HepG2 (cell line): ENCODE measurements around the gene FER1L5. TPM values are rescaled to one million over a fixed set of nuclear protein-coding genes. Genes with fewer than 3 reads are reported as not detected.

Experiments used
- BORCS8-MEF2B ChIP-seq: sonication (generic); formaldehyde crosslinking; IDR thresholded peaks from 2 replicates; pipeline ENCODE4 v1.8.0; 2022; ENCODE audit warnings: mild to moderate bottlenecking, missing genetic modification reagents
- HDAC6 ChIP-seq: fragments of 200-600 bp; sonication (generic); IDR thresholded peaks from 2 replicates; pipeline ENCODE4 v1.7.0; 2017; ENCODE audit warnings: mild to moderate bottlenecking, antibody characterized with exemption, low read length, low read depth
- HOXA5 ChIP-seq: sonication (generic); formaldehyde crosslinking; IDR thresholded peaks from 2 replicates; pipeline ENCODE4 v1.4.0; 2020; ENCODE audit warnings: missing genetic modification reagents
- HOXA7 ChIP-seq: sonication (generic); formaldehyde crosslinking; IDR thresholded peaks from 2 replicates; pipeline ENCODE4 v1.8.1; 2022; ENCODE audit warnings: mild to moderate bottlenecking, missing genetic modification reagents, moderate library complexity
- IRF2 ChIP-seq: IDR thresholded peaks from 2 replicates; pipeline ENCODE4 v1.6.1; 2018; ENCODE audit warnings: missing genetic modification reagents, missing compliant biosample characterization
- PRPF4 ChIP-seq: fragments of 200-400 bp; formaldehyde crosslinking; IDR thresholded peaks from 2 replicates; pipeline ENCODE4 v1.6.1; 2016; ENCODE audit warnings: low read length, low read depth; ENCODE audit not compliant: poor library complexity, severe bottlenecking
- RFX3 ChIP-seq: IDR thresholded peaks from 2 replicates; pipeline ENCODE4 v1.6.1; 2016; ENCODE audit warnings: missing biosample characterization, missing genetic modification reagents
- SIN3A ChIP-seq: IDR thresholded peaks from 2 replicates; pipeline ENCODE4 v1.6.1; 2011; ENCODE audit warnings: low read depth, mild to moderate bottlenecking, control low read depth, low read length, borderline replicate concordance
- SMARCE1 ChIP-seq: fragments of 450-650 bp; IDR thresholded peaks from 2 replicates; pipeline ENCODE4 v1.6.1; 2017; ENCODE audit warnings: borderline replicate concordance
- TAF15 ChIP-seq: fragments of 200-400 bp; formaldehyde crosslinking; IDR thresholded peaks from one replicate; pipeline ENCODE4 v1.6.1; 2018; ENCODE audit warnings: mild to moderate bottlenecking, low read depth, low read length; ENCODE audit not compliant: poor library complexity, severe bottlenecking
- ZFAT ChIP-seq: sonication (generic); formaldehyde crosslinking; conservative IDR thresholded peaks from 2 replicates; pipeline ENCODE4 v1.8.1; 2023; ENCODE audit warnings: missing genetic modification reagents, inconsistent platforms
- ZFP82 ChIP-seq: sonication (generic); formaldehyde crosslinking; IDR thresholded peaks from 2 replicates; pipeline ENCODE4 v1.5.1; 2020; ENCODE audit warnings: mild to moderate bottlenecking, missing genetic modification reagents, borderline replicate concordance
- ZFX ChIP-seq: sonication (generic); formaldehyde crosslinking; IDR thresholded peaks from 2 replicates; pipeline ENCODE4 v1.4.0; 2020; ENCODE audit warnings: mild to moderate bottlenecking, low read depth, missing genetic modification reagents, moderate library complexity
- ZKSCAN5 ChIP-seq: sonication (generic); formaldehyde crosslinking; IDR thresholded peaks from 2 replicates; pipeline ENCODE4 v1.5.1; 2020; ENCODE audit warnings: mild to moderate bottlenecking, missing genetic modification reagents
- ZNF274 ChIP-seq: sonication (generic); formaldehyde crosslinking; IDR thresholded peaks from 2 replicates; pipeline ENCODE4 v1.5.1; 2020; ENCODE audit warnings: mild to moderate bottlenecking, missing genetic modification reagents
- ZNF703 ChIP-seq: sonication (generic); formaldehyde crosslinking; IDR thresholded peaks from 2 replicates; pipeline ENCODE4 v1.5.1; 2020; ENCODE audit warnings: missing genetic modification reagents, mild to moderate bottlenecking, moderate library complexity, borderline replicate concordance
- polyA plus RNA-seq, 8 experiments: library from polyadenylated mRNA; depleted of rRNA in 3 of 8; stranded (reverse) in 7 of 8; unstranded in 1 of 8; fragments of >200 nt; fragmentation: Illumina TruSeq in 4 of 8; extraction: Trizol in 4 of 8; gene quantifications; 2 replicates each; pipeline versions ENCODE4 v1.2.1 to v1.2.3, GENCODE V29; 2011 to 2016; ENCODE audit warnings: low read depth in 4 of 8, missing spikeins in 1 of 8, mixed read lengths in 1 of 8; ENCODE audit not compliant: insufficient read depth in 1 of 8
- total RNA-seq, 5 experiments: library from RNA; depleted of rRNA; stranded (reverse); fragments of >200 nt; fragmentation: Illumina TruSeq; extraction: Trizol; gene quantifications; 2 replicates each; pipeline ENCODE4 v1.2.3, GENCODE V29; 2016; ENCODE audit warnings: low read depth in 1 of 5
- TF ChIP-seq, protein P1 (sequence below): sonication (generic); formaldehyde crosslinking; IDR thresholded peaks from 2 replicates; pipeline ENCODE4 v1.8.0; 2023; ENCODE audit warnings: mild to moderate bottlenecking, missing genetic modification reagents
- TF ChIP-seq, protein P2 (sequence below): sonication (generic); formaldehyde crosslinking; IDR thresholded peaks from 2 replicates; pipeline ENCODE4 v1.8.1; 2023; ENCODE audit warnings: mild to moderate bottlenecking, missing genetic modification reagents
- TF ChIP-seq, protein P3 (sequence below): IDR thresholded peaks from 2 replicates; pipeline ENCODE4 v1.6.1; 2016; ENCODE audit warnings: low read depth, control low read depth
- TF ChIP-seq, protein P4 (sequence below): sonication (generic); formaldehyde crosslinking; IDR thresholded peaks from 2 replicates; pipeline ENCODE4 v1.8.1; 2023; ENCODE audit warnings: mild to moderate bottlenecking, moderate library complexity, missing genetic modification reagents
- TF ChIP-seq, protein P5 (sequence below): IDR thresholded peaks from 2 replicates; pipeline ENCODE4 v1.6.1; 2018; ENCODE audit warnings: missing genetic modification reagents, mild to moderate bottlenecking, missing compliant biosample characterization
- TF ChIP-seq, protein P6 (sequence below): IDR thresholded peaks from 2 replicates; pipeline ENCODE4 v1.6.1; 2016; ENCODE audit warnings: mild to moderate bottlenecking, missing biosample characterization, missing genetic modification reagents

The FER1L5 gene
- total and polyA plus RNA-seq, 2 of the 13 experiments (the other 11 are each of a cell fraction or from before 2014, with no cell fraction given), result 0.02 to 0.08 TPM

DNA sequence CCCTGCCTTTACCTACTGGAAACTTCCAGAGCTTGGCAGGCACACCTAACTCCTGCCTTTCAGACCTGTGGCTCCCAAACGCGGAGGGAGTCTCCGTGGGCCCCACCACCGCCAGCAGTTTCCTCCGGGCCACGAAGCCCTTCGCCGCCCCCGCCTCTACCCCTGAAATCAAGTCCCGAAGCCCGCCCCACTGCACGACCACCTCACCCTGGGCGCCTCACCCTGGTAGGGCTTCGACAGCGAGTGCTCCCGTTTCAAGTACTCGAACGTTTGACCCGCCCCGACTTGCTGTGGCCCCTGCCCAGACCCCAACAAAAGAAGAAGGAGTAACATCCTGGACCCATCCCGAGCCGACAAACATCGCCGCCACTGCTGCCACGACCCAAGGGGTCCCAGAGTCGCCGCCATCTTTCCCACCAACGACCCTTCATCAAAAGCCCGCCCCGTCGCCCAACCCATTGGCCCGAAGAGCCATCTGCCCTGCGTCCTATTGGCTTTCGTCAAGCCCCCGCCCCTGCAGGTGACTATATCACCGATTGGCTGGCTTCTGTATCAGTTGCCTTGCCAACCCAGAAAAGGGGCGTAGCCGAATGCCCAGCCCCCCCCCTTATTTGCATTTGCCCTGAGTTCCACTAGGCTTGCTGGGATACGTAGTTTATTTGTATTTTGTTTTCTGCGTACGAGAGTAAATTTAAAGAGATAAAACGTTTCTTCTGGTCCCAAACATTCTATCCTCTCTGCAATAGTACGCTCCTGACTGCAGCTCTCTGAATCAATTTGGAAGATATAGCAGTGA lies 97.3 kb downstream of the FER1L5 start, which contains the start of gene LMAN2L (continued):
- TF ChIP-seq, protein P1, sequence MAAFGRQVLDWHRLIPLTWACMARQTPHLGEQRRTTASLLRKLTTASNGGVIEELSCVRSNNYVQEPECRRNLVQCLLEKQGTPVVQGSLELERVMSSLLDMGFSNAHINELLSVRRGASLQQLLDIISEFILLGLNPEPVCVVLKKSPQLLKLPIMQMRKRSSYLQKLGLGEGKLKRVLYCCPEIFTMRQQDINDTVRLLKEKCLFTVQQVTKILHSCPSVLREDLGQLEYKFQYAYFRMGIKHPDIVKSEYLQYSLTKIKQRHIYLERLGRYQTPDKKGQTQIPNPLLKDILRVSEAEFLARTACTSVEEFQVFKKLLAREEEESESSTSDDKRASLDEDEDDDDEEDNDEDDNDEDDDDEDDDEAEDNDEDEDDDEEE, result no peak
- TF ChIP-seq ZNF703 (CRISPR knock-in tag) (0 out of 2 replicates have a peak, but pooled peaks have one; percentile 49), IRF2 (CRISPR knock-in tag) (peak; percentile 69; the same call in 1 of the 2 replicates), HOXA7 (CRISPR knock-in tag) (no peak), ZNF274 (peak; percentile 69; the same call in 1 of the 2 replicates), ZKSCAN5 (CRISPR knock-in tag) (peak; percentile 37; the same call in 1 of the 2 replicates), HOXA5 (CRISPR knock-in tag) (0 out of 2 replicates have a peak, but pooled peaks have one; percentile 63), ZFP82 (CRISPR knock-in tag) (no peak), RFX3 (CRISPR knock-in tag) (peak; percentile 89), TAF15 (no peak), SMARCE1 (no peak), PRPF4 (no peak), HDAC6 (no peak), ZFAT (no peak), SIN3A (peak; percentile 71; the same call in 1 of the 2 replicates), ZFX (peak; percentile 68), BORCS8-MEF2B (CRISPR knock-in tag) (peak; percentile 71)
- TF ChIP-seq, protein P2, sequence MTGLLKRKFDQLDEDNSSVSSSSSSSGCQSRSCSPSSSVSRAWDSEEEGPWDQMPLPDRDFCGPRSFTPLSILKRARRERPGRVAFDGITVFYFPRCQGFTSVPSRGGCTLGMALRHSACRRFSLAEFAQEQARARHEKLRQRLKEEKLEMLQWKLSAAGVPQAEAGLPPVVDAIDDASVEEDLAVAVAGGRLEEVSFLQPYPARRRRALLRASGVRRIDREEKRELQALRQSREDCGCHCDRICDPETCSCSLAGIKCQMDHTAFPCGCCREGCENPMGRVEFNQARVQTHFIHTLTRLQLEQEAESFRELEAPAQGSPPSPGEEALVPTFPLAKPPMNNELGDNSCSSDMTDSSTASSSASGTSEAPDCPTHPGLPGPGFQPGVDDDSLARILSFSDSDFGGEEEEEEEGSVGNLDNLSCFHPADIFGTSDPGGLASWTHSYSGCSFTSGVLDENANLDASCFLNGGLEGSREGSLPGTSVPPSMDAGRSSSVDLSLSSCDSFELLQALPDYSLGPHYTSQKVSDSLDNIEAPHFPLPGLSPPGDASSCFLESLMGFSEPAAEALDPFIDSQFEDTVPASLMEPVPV (CRISPR knock-in tag), result peak; percentile 70; the same call in 1 of the 2 replicates
- TF ChIP-seq, protein P3, sequence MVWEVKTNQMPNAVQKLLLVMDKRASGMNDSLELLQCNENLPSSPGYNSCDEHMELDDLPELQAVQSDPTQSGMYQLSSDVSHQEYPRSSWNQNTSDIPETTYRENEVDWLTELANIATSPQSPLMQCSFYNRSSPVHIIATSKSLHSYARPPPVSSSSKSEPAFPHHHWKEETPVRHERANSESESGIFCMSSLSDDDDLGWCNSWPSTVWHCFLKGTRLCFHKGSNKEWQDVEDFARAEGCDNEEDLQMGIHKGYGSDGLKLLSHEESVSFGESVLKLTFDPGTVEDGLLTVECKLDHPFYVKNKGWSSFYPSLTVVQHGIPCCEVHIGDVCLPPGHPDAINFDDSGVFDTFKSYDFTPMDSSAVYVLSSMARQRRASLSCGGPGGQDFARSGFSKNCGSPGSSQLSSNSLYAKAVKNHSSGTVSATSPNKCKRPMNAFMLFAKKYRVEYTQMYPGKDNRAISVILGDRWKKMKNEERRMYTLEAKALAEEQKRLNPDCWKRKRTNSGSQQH (CRISPR knock-in tag), result peak; percentile 52
- TF ChIP-seq, protein P4, sequence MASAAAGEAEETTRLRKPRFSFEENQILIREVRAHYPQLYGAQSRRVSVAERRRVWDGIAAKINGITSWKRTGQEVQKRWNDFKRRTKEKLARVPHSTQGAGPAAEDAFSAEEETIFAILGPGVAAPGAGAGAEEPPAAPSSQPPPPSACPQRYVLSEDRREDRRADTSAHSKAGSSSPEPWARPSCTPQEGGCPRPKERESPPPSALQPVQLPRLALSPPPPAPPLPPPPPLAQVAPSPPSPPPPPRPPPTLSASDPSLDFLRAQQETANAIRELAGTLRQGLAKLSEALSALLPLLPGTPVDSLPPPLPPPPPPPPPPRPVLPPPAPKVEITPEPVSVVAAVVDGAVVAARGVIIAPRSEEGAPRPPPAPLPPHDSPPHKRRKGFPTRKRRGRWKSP (CRISPR knock-in tag), result peak; percentile 69; the same call in 1 of the 2 replicates
- TF ChIP-seq, protein P5, sequence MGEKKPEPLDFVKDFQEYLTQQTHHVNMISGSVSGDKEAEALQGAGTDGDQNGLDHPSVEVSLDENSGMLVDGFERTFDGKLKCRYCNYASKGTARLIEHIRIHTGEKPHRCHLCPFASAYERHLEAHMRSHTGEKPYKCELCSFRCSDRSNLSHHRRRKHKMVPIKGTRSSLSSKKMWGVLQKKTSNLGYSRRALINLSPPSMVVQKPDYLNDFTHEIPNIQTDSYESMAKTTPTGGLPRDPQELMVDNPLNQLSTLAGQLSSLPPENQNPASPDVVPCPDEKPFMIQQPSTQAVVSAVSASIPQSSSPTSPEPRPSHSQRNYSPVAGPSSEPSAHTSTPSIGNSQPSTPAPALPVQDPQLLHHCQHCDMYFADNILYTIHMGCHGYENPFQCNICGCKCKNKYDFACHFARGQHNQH, result peak; percentile 67; the same call in 1 of the 2 replicates
- TF ChIP-seq, protein P6, sequence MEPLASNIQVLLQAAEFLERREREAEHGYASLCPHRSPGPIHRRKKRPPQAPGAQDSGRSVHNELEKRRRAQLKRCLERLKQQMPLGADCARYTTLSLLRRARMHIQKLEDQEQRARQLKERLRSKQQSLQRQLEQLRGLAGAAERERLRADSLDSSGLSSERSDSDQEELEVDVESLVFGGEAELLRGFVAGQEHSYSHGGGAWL (CRISPR knock-in tag), result peak; percentile 74; the same call in 1 of the 2 replicates
